ENCODE results near the gene PSPN. TPM values are rescaled to one million over a fixed set of nuclear protein-coding genes. Genes with fewer than 3 reads are reported as not detected.

Gene PSPN
- total and polyA plus RNA-seq, 2 of the 13 experiments (the other 11 are each of a cell fraction or from before 2014, with no cell fraction given) = 0.69 to 1.1 TPM

DNA sequence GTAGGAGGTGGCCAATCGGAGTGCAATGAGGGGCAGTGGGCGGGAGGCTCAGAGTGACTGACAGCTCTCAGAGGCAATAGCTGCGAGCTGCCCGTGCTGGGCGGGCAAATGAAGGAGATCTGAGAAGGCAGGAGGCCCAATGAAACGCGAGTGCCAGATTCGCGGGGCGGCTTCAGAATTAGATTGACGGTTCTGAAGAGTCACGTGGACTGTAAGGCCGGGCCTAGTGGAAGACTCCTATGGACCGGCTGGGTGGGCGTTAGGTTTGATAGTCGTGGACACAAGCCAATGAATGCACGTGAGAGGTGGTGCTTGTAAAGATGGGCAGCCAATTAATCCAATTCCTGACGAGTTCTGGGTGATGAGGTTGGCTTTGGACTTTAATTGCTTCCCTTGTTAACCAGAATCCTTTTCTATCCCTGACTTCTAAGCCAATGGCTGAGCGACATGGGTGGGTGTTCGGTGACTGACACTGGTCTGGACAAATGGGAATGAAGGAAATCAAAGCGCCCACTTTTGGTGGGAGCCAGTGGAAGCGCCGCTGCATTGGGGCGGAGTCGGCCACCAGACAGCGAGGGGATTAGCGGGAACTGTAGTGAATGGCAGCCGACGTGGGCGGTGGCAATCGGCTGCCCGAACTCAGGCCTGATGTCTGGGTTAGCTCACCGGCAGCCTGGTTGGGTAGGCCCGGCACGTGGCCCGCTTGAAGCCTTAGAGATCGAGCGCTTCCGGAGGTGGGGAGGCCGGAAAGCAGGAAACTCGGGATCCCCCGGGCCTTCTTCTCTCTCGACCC is 49.4 kb upstream of the PSPN start (continued):
- peak; percentile 34; the same call in 1 of the 2 replicates for TF ChIP-seq MEIS1 (CRISPR knock-in tag; IDR thresholded peaks at IDR 0.05; ENCODE audit: borderline replicate concordance)
- TF ChIP-seq ZFP62 (CRISPR knock-in tag; IDR thresholded peaks at IDR 0.05) = no peak
- TF ChIP-seq, protein P1, sequence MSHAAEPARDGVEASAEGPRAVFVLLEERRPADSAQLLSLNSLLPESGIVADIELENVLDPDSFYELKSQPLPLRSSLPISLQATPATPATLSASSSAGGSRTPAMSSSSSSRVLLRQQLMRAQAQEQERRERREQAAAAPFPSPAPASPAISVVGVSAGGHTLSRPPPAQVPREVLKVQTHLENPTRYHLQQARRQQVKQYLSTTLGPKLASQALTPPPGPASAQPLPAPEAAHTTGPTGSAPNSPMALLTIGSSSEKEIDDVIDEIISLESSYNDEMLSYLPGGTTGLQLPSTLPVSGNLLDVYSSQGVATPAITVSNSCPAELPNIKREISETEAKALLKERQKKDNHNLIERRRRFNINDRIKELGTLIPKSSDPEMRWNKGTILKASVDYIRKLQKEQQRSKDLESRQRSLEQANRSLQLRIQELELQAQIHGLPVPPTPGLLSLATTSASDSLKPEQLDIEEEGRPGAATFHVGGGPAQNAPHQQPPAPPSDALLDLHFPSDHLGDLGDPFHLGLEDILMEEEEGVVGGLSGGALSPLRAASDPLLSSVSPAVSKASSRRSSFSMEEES (CRISPR knock-in tag; IDR thresholded peaks at IDR 0.05) = no peak; the same call in 1 of the 2 replicates
- peak; percentile 37; the same call in 1 of the 2 replicates for TF ChIP-seq GABPA (IDR thresholded peaks at IDR 0.05; ENCODE audit: low read depth, low read length)
- peak; percentile 59; the same call in 1 of the 2 replicates for TF ChIP-seq GABPA (CRISPR knock-in tag; IDR thresholded peaks at IDR 0.05; ENCODE audit: low read depth)
- TF ChIP-seq MTF2 (CRISPR knock-in tag; IDR thresholded peaks at IDR 0.05; ENCODE audit: borderline replicate concordance) = no peak
- TF ChIP-seq HMGXB3 (CRISPR knock-in tag; IDR thresholded peaks at IDR 0.05; ENCODE audit: borderline replicate concordance) = peak; percentile 71; the same call in 1 of the 2 replicates
- no peak for TF ChIP-seq ZNF234 (CRISPR knock-in tag; conservative IDR thresholded peaks at IDR 0.05)
- TF ChIP-seq ZSCAN21 (CRISPR knock-in tag; IDR thresholded peaks at IDR 0.05; ENCODE audit: borderline replicate concordance) = no peak
- TF ChIP-seq, protein P2, sequence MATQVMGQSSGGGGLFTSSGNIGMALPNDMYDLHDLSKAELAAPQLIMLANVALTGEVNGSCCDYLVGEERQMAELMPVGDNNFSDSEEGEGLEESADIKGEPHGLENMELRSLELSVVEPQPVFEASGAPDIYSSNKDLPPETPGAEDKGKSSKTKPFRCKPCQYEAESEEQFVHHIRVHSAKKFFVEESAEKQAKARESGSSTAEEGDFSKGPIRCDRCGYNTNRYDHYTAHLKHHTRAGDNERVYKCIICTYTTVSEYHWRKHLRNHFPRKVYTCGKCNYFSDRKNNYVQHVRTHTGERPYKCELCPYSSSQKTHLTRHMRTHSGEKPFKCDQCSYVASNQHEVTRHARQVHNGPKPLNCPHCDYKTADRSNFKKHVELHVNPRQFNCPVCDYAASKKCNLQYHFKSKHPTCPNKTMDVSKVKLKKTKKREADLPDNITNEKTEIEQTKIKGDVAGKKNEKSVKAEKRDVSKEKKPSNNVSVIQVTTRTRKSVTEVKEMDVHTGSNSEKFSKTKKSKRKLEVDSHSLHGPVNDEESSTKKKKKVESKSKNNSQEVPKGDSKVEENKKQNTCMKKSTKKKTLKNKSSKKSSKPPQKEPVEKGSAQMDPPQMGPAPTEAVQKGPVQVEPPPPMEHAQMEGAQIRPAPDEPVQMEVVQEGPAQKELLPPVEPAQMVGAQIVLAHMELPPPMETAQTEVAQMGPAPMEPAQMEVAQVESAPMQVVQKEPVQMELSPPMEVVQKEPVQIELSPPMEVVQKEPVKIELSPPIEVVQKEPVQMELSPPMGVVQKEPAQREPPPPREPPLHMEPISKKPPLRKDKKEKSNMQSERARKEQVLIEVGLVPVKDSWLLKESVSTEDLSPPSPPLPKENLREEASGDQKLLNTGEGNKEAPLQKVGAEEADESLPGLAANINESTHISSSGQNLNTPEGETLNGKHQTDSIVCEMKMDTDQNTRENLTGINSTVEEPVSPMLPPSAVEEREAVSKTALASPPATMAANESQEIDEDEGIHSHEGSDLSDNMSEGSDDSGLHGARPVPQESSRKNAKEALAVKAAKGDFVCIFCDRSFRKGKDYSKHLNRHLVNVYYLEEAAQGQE (IDR thresholded peaks at IDR 0.05; ENCODE audit: borderline replicate concordance in 1 of 2, low read depth in 1 of 2, low read length in 2 of 2) = no peak
- peak; percentile 46; the same call in 1 of the 2 replicates for TF ChIP-seq ZNF263 (CRISPR knock-in tag; IDR thresholded peaks at IDR 0.05)
- no peak for TF ChIP-seq NFE2L2 (IDR thresholded peaks at IDR 0.05; ENCODE audit: low read length)
- TF ChIP-seq NFKB2 (CRISPR knock-in tag; IDR thresholded peaks at IDR 0.05; ENCODE audit: borderline replicate concordance) = peak; percentile 45; the same call in 1 of the 2 replicates
- peak; percentile 53; the same call in 1 of the 2 replicates for TF ChIP-seq HOMEZ (CRISPR knock-in tag; IDR thresholded peaks at IDR 0.05; ENCODE audit: low read depth)
- no peak for TF ChIP-seq CENPBD1 (CRISPR knock-in tag; IDR thresholded peaks at IDR 0.05; ENCODE audit: borderline replicate concordance, low read depth)
- 0 out of 2 replicates have a peak, but pooled peaks have one; percentile 32 for TF ChIP-seq ZNF264 (CRISPR knock-in tag; IDR thresholded peaks at IDR 0.05)
- TF ChIP-seq TBP (CRISPR knock-in tag; IDR thresholded peaks at IDR 0.05) = no peak

Data from HepG2 (cell line).